Erythroblast (primary cell): Measurements from ENCODE around the gene TBC1D19.

Experiments used
- GATA1 ChIP-seq: IDR thresholded peaks from 2 replicates; pipeline ENCODE4 v1.6.1; 2011; ENCODE audit warnings: low read depth, mild to moderate bottlenecking, control low read depth, low read length, moderate library complexity
- POLR2A ChIP-seq: IDR thresholded peaks from 2 replicates; pipeline ENCODE4 v1.6.1; 2011; ENCODE audit warnings: mild to moderate bottlenecking, low read length

DNA sequence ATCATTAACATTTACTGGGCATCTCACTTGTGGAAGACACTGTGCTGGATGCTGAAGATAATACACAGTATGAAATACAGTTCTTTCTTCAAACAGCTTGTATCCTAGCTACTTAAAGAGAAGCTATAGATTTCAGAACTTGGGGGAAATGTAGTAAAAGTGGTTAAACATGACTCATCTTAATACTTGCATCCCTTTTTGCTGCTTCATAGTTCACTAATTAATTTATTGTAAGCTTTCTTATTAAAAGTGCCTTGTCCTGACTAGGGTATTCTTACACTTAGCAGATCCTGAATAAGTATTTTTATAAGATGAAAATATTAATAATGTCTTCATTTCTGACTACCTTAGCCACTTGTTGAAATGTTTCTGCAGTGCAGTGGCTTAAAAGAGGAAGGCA, 144.0 kb downstream of the TBC1D19 start:
- TF ChIP-seq POLR2A: no peak
- no peak for TF ChIP-seq GATA1
